SU-DHL-6 (cell line): ENCODE measurements around the gene JAML.

Experiments used
- EZH2phosphoT487 ChIP-seq: fragments of 200-600 bp; sonication (generic), shearing (Covaris generic); conservative IDR thresholded peaks from 2 replicates; pipeline ENCODE4 v1.6.1; 2018; ENCODE audit warnings: mild to moderate bottlenecking, antibody characterized with exemption, low read length, moderate library complexity, mixed read lengths
- TF ChIP-seq, protein P1 (sequence below): fragments of 200-600 bp; sonication (generic); IDR thresholded peaks from one replicate; pipeline ENCODE4 v1.5.1; 2017; ENCODE audit warnings: antibody characterized with exemption, mild to moderate bottlenecking, low read length, moderate library complexity; ENCODE audit not compliant: insufficient read depth, poor library complexity, severe bottlenecking

DNA sequence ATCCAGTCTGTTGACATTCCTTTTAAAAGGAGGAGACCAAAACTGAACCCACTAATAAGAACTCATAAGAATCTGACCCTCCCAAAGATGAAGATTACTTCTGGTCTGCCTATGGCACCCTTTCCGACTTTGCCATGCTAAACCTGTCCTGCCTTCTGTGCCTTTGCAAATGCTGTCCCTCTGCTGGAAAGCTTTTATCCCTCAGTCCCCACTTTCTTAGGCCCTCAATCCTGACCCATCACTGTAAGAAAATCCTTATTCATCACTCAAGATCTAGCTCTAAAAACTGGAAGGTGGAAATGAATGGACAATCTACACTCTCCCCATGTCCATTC lies 16.9 kb upstream of the JAML start:
- TF ChIP-seq, protein P1, sequence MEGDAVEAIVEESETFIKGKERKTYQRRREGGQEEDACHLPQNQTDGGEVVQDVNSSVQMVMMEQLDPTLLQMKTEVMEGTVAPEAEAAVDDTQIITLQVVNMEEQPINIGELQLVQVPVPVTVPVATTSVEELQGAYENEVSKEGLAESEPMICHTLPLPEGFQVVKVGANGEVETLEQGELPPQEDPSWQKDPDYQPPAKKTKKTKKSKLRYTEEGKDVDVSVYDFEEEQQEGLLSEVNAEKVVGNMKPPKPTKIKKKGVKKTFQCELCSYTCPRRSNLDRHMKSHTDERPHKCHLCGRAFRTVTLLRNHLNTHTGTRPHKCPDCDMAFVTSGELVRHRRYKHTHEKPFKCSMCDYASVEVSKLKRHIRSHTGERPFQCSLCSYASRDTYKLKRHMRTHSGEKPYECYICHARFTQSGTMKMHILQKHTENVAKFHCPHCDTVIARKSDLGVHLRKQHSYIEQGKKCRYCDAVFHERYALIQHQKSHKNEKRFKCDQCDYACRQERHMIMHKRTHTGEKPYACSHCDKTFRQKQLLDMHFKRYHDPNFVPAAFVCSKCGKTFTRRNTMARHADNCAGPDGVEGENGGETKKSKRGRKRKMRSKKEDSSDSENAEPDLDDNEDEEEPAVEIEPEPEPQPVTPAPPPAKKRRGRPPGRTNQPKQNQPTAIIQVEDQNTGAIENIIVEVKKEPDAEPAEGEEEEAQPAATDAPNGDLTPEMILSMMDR, result no peak
- TF ChIP-seq EZH2phosphoT487, result no peak
